RCC 7860 (cell line): ENCODE results near the gene KCNK7.

ENCODE experiments used
- DNase-seq: peaks from one replicate; pipeline ENCODE4 v3.0.0-alpha.2; 2015; ENCODE audit warnings: low spot score
- FAIRE-seq: peaks from 2 replicates; lab custom pipeline; 2012; peaks lifted over from hg19 to GRCh38; lab: Jason Lieb, UNC

KCNK7 gene

GRCh38 chr11:65611758-65612603 is 16.4 kb upstream of the KCNK7 start:
- no peak for FAIRE-seq
- no peak for DNase-seq

GRCh38 chr11:65611028-65611757 is 15.6 kb upstream of the KCNK7 start:
- FAIRE-seq (no peak), DNase-seq (no peak)

GRCh38 chr11:65610404-65610803 is 14.8 kb upstream of the KCNK7 start:
- DNase-seq (no peak), FAIRE-seq (no peak)

DNA sequence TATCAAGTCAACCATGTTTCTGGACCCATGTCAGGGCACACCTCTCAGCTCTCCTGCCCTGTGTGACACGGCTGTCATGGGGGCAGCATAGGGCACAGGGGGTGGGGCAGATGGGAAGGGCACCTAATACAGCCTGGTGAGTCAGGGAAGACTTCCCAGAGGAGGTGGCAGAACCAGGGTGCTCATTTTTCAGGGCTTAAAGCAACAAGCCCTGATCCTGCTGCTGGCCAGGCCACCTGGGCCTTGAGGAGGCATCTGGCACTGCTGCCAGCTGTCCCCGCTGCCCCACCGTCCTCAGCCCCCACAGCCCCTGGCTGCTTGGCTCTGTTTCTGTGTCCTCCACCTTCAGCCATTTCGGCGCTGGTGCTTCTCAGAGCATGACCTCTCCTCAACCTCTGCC is 14.1 kb upstream of the KCNK7 start:
- FAIRE-seq (no peak), DNase-seq (no peak)

- DNase-seq (no peak), FAIRE-seq (no peak)
Observed at GRCh38 chr11:65609229-65609628, 13.6 kb upstream of the KCNK7 start.

DNA sequence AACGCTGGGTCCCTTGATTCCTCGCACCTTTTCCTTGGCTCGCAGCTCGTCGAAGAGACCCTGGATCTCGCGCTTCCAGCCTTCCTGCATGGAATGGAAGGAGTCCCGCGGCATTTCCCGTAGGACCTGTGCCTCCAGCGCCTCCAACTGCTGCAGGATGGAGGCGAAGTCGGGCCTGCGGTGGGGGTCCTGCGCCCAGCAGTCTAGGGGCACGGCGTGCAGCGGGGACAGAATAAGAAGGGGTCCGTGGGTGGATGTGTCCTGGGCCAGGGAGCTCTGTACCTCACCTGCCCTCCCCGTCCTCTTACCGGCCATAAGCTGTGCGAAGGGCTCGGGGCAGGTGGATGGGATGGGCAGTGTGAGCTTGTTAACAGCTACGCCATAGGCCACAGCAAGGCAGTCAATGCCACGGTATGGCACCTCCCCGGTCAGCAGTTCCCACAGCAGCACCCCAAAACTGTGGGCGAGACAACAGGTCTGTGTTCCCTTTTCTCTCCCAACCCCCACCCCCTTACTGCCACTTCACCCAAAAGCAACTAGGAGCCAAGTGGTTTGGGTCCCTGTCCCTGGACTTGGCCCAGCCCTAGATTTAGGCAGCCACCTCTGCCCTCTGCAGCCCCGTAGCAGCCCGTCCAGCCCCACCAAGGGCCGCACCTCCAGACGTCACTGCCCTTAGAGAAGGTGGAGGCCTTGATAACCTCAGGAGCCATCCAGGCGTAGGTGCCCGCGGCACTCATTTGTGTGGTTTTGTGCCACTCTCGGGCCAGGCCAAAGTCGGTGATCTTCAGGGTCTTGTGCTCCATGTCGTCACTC is 12.2 kb upstream of the KCNK7 start:
- no peak for DNase-seq
- FAIRE-seq: no peak

- FAIRE-seq: no peak
- DNase-seq: no peak
Observed at GRCh38 chr11:65606876-65607613, 11.4 kb upstream of the KCNK7 start.

- no peak for DNase-seq
- FAIRE-seq: no peak
Observed at GRCh38 chr11:65604258-65604657, 8.7 kb upstream of the KCNK7 start.

DNA sequence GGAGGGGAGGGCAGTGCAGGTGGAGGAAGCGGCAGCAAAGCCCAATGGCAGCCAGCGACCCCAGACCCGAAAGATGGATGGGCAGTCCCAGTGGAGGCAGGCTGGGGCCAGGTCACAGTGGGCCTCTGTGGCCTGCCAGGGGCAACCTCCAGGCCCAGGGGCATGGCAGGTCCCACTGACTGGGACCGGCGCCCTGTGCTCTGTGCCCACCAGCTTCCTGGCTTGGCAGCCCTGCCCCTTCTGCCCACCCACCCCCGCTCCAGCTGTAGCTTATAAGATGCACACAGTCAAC is 4.3 kb upstream of the KCNK7 start:
- FAIRE-seq (no peak), DNase-seq (no peak)

GRCh38 chr11:65599216-65599954 is 3.8 kb upstream of the KCNK7 start:
- DNase-seq: no peak
- no peak for FAIRE-seq

GRCh38 chr11:65598258-65598699 is 2.7 kb upstream of the KCNK7 start:
- DNase-seq (no peak), FAIRE-seq (no peak)

- FAIRE-seq: no peak
- DNase-seq: no peak
Observed at GRCh38 chr11:65596520-65596919, 920 bp upstream of the KCNK7 start.

DNA sequence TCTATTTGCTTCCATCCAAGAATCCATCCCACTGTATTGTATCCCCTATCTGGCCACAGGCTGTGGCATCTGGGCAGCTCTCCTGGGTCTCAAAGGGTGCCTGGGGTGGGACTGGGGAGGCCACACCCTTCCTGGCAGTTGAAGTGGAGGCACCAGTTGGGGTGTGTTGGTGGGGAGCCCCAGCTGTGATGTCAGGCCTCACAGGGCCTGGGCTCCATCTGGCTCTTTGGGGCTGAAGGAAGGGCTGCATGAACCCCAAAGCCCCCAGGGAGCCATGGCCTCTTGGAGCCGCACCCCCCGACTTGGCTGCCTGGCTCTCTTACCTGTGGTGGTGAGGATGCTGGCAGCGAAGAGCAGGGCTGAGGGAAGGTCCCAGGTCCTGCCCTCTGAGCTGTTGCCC is 469 bp downstream of the KCNK7 start:
- FAIRE-seq (no peak), DNase-seq (no peak)

GRCh38 chr11:65593518-65594414 is 1.8 kb downstream of the KCNK7 start:
- DNase-seq (no peak), FAIRE-seq (no peak)

- DNase-seq (no peak), FAIRE-seq (no peak)
Observed at GRCh38 chr11:65592858-65593517, 2.6 kb downstream of the KCNK7 start.

- DNase-seq (no peak), FAIRE-seq (no peak)
Observed at GRCh38 chr11:65591939-65592857, 3.4 kb downstream of the KCNK7 start.

GRCh38 chr11:65590240-65590738 is 5.3 kb downstream of the KCNK7 start:
- FAIRE-seq: no peak

More at GRCh38 chr11:65590240-65590738, 5.3 kb downstream of the KCNK7 start:
- DNase-seq: no peak
